Endodermal cell (in vitro differentiated cells): ENCODE data around the gene DLGAP1. TPM values are rescaled to one million over a fixed set of nuclear protein-coding genes. Genes with fewer than 3 reads are reported as not detected.

Source experiments
- DNase-seq: peaks from one replicate; pipeline ENCODE4 v3.0.0-alpha.2; 2017
- H3K27ac ChIP-seq: 2 replicates; pipeline ENCODE4 v1.5.1; 2013; ENCODE audit warnings: mild to moderate bottlenecking, low read depth, low read length, moderate library complexity
- H3K27me3 ChIP-seq: 2 replicates; pipeline ENCODE4 v1.6.1; 2013; ENCODE audit warnings: mild to moderate bottlenecking, low read length, moderate library complexity; ENCODE audit not compliant: insufficient read depth, control insufficient read depth, poor library complexity, severe bottlenecking
- H3K36me3 ChIP-seq: 2 replicates; pipeline ENCODE4 v1.7.0; 2013; ENCODE audit warnings: mild to moderate bottlenecking, low read length, moderate library complexity; ENCODE audit not compliant: control insufficient read depth, insufficient read depth
- H3K4me1 ChIP-seq: one replicate; pipeline ENCODE4 v1.7.0; 2013; ENCODE audit warnings: low read length; ENCODE audit not compliant: control insufficient read depth, insufficient read depth
- H3K4me3 ChIP-seq: 2 replicates; pipeline ENCODE4 v1.5.1; 2013; ENCODE audit warnings: mild to moderate bottlenecking, low read length, moderate library complexity
- H3K9ac ChIP-seq: 2 replicates; pipeline ENCODE4 v1.6.1; 2013; ENCODE audit warnings: mild to moderate bottlenecking, low read length, moderate library complexity; ENCODE audit not compliant: poor library complexity, severe bottlenecking; ENCODE audit errors: extremely low read depth
- H3K9me3 ChIP-seq: 2 replicates; pipeline ENCODE4 v1.6.1; 2013; ENCODE audit warnings: mild to moderate bottlenecking, low read length, moderate library complexity; ENCODE audit not compliant: control insufficient read depth
- H3K27ac Mint-ChIP-seq: 2 replicates; pipeline ENCODE4 v1.8.0; 2020; ENCODE audit warnings: mixed read lengths
- H3K27me3 Mint-ChIP-seq: 2 replicates; pipeline ENCODE4 v1.8.0; 2021; ENCODE audit warnings: mild to moderate bottlenecking, mixed read lengths; ENCODE audit not compliant: insufficient read depth
- H3K36me3 Mint-ChIP-seq: 2 replicates; pipeline ENCODE4 v1.8.0; 2020; ENCODE audit warnings: low read depth, mixed read lengths
- H3K4me1 Mint-ChIP-seq: 2 replicates; pipeline ENCODE4 v1.8.0; 2020; ENCODE audit warnings: mixed read lengths
- H3K4me3 Mint-ChIP-seq: 2 replicates; pipeline ENCODE4 v1.8.0; 2020; ENCODE audit warnings: mild to moderate bottlenecking, moderate library complexity, mixed read lengths
- H3K9me3 Mint-ChIP-seq: 2 replicates; pipeline ENCODE4 v1.8.0; 2020; ENCODE audit warnings: mild to moderate bottlenecking, mixed read lengths
- CTCF ChIP-seq: fragments of 200-600 bp; sonication (generic); conservative IDR thresholded peaks from 2 replicates; pipeline ENCODE4 v1.5.0; 2021; ENCODE audit warnings: antibody characterized with exemption, mild to moderate bottlenecking
- WGBS, 2 experiments: methylation state at CpG; one replicate each; pipeline versions ENCODE4 v1.1.5 to v1.1.7; 2013; ENCODE audit warnings: missing lambda C conversion rate in 2 of 2, mixed read lengths in 1 of 2; ENCODE audit not compliant: insufficient coverage in 1 of 2, insufficient read length in 1 of 2; 5-methylcytosine and 5-hydroxymethylcytosine counted together
- total RNA-seq, 2 donors: library from RNA; stranded (reverse); fragmentation: NEBNext Ultra II Directional in 1 of 2; extraction: Animal tissue kit (Norgen Biotek cat#: 25700) in 1 of 2; gene quantifications; 2 replicates in 1 of 2; 3 replicates in 1 of 2; pipeline ENCODE4 v1.2.1, GENCODE V29; 2021

The DLGAP1 gene
- total RNA-seq, 2 donors from 2014 or later, result 11.5 to 21.5 TPM

- peak overlapping the region; percentile 96 for H3K4me3 ChIP-seq
- H3K27ac Mint-ChIP-seq, result peak overlapping the region; percentile 72
- no peaks in the 10 kb centered on the region for H3K27me3 ChIP-seq
- H3K27ac ChIP-seq, result peak overlapping the region; percentile 100
- no peak for TF ChIP-seq CTCF
- H3K4me3 Mint-ChIP-seq, result peak overlapping the region; percentile 100
- H3K36me3 ChIP-seq, result peaks cover 11% of the 10 kb centered on the region
- H3K9ac ChIP-seq, result peak overlapping the region; percentile 99
- H3K4me1 ChIP-seq, result peaks cover 14% of the 10 kb centered on the region
- no peaks in the 10 kb centered on the region for H3K9me3 Mint-ChIP-seq
- no peaks in the 10 kb centered on the region for H3K27me3 Mint-ChIP-seq
- peaks cover 41% of the 10 kb centered on the region for H3K36me3 Mint-ChIP-seq
- peak; percentile 92 for DNase-seq
- H3K4me1 Mint-ChIP-seq, result peaks cover 25% of the 10 kb centered on the region
- WGBS, 2 experiments, result 0% methylated on average over 6 to 44 of the region's 47 CpGs
- H3K9me3 ChIP-seq, result no peaks in the 10 kb centered on the region
Measured at GRCh38 chr18:3449512-3450011, 1005.5 kb downstream of the DLGAP1 start.

- Mint-ChIP-seq H3K9me3 (no peaks in the 10 kb centered on the region), H3K36me3 (peaks cover 38% of the 10 kb centered on the region), H3K27me3 (no peaks in the 10 kb centered on the region), H3K4me3 (peak overlapping the region; percentile 100), H3K4me1 (peaks cover 27% of the 10 kb centered on the region), H3K27ac (peak overlapping the region; percentile 100)
- no peaks in the 10 kb centered on the region for H3K27me3 ChIP-seq
- DNase-seq, result peak; percentile 56
- WGBS, 2 experiments, result 0% methylated on average over 9 to 38 of the region's 38 CpGs
- peak overlapping the region; percentile 100 for H3K27ac ChIP-seq
- H3K9ac ChIP-seq, result peak overlapping the region; percentile 99
- H3K36me3 ChIP-seq, result peaks cover 11% of the 10 kb centered on the region
- H3K4me3 ChIP-seq, result peak overlapping the region; percentile 96
- no peaks in the 10 kb centered on the region for H3K9me3 ChIP-seq
- peaks cover 14% of the 10 kb centered on the region for H3K4me1 ChIP-seq
- TF ChIP-seq CTCF, result no peak
Measured at GRCh38 chr18:3448838-3449511, 1006.1 kb downstream of the DLGAP1 start.

- Histone ChIP-seq H3K9ac (peak overlapping the region; percentile 99), H3K27ac (peak overlapping the region; percentile 100), H3K4me1 (peaks cover 14% of the 10 kb centered on the region), H3K9me3 (no peaks in the 10 kb centered on the region), H3K4me3 (peak overlapping the region; percentile 96), H3K27me3 (no peaks in the 10 kb centered on the region), H3K36me3 (peaks cover 10% of the 10 kb centered on the region)
- Mint-ChIP-seq H3K36me3 (peaks cover 30% of the 10 kb centered on the region), H3K9me3 (no peaks in the 10 kb centered on the region), H3K27ac (peak overlapping the region; percentile 100), H3K4me1 (peaks cover 28% of the 10 kb centered on the region), H3K27me3 (no peaks in the 10 kb centered on the region), H3K4me3 (peak overlapping the region; percentile 100)
- WGBS, 2 experiments, result 0% methylated on average over 29 to 63 of the region's 63 CpGs
- peak; percentile 98 for DNase-seq
- no peak for TF ChIP-seq CTCF
Measured at GRCh38 chr18:3447895-3448837, 1006.9 kb downstream of the DLGAP1 start.
